ENCODE results near the gene SAPCD2.
A peak's percentile ranks its signal among the peaks of the same experiment; 100 is the strongest.
"Not testable (repeated sequence)": the region's sequence is repeated elsewhere in the genome, so short reads cannot be mapped to it uniquely, and the experiment has no call there.

SAPCD2 gene

GRCh38 chr9:137070201-137070905, at the start of gene SAPCD2:
Gene SAPCD2 (minus strand): TSS chr9:137070557. CDS start chr9:137070460, 97 bp downstream.
- DNase-seq, result peak; percentile 94

GRCh38 chr9:137118092-137118603, 47.8 kb upstream of the SAPCD2 start:
- DNase-seq, result not testable (repeated sequence)

GRCh38 chr9:137117269-137117731, 46.9 kb upstream of the SAPCD2 start:
- DNase-seq, result no peak

- DNase-seq, result no peak
Observed at GRCh38 chr9:137116728-137117127, 46.4 kb upstream of the SAPCD2 start.

GRCh38 chr9:137116027-137116507, 45.7 kb upstream of the SAPCD2 start:
- DNase-seq, result no peak

GRCh38 chr9:137115394-137116026, 45.2 kb upstream of the SAPCD2 start:
- no peak for DNase-seq

- peak; percentile 74 for DNase-seq
Observed at GRCh38 chr9:137114613-137115393, 44.4 kb upstream of the SAPCD2 start, which contains the start of gene DPP7. Gene DPP7 (minus strand): TSS chr9:137114733. CDS start chr9:137114713, 20 bp downstream.

- no peak for DNase-seq
Observed at GRCh38 chr9:137114220-137114612, 43.9 kb upstream of the SAPCD2 start.

- no peak for DNase-seq
Observed at GRCh38 chr9:137113385-137114159, 43.2 kb upstream of the SAPCD2 start.

- no peak for DNase-seq
Observed at GRCh38 chr9:137112564-137113384, 42.4 kb upstream of the SAPCD2 start.

- no peak for DNase-seq
Observed at GRCh38 chr9:137111788-137112563, 41.6 kb upstream of the SAPCD2 start.

GRCh38 chr9:137110911-137111787, 40.8 kb upstream of the SAPCD2 start:
- no peak for DNase-seq

- DNase-seq, result no peak
Observed at GRCh38 chr9:137110147-137110910, 40.0 kb upstream of the SAPCD2 start.

- DNase-seq, result no peak
Observed at GRCh38 chr9:137109250-137110146, 39.1 kb upstream of the SAPCD2 start.

- no peak for DNase-seq
Observed at GRCh38 chr9:137108608-137109249, 38.4 kb upstream of the SAPCD2 start.

- DNase-seq, result no peak
Observed at GRCh38 chr9:137107982-137108381, 37.6 kb upstream of the SAPCD2 start.

- no peak for DNase-seq
Observed at GRCh38 chr9:137107312-137107921, 37.1 kb upstream of the SAPCD2 start.

Data from hematopoietic multipotent progenitor cell treated with erythropoietin and hydrocortisone succinate and interleukin-3 and kit ligand, for 8 days (in vitro differentiated cells).